GM18507 (cell line): ENCODE data around the gene ITGA11.

Experiments used
- DNase-seq: peaks from one replicate; pipeline ENCODE4 v3.0.0; 2011; ENCODE audit warnings: low read depth; ENCODE audit not compliant: insufficient read length; ENCODE audit errors: extremely low spot score
- FAIRE-seq: peaks from 2 replicates; lab custom pipeline; 2011; peaks lifted over from hg19 to GRCh38; lab: Jason Lieb, UNC

The ITGA11 gene

DNA sequence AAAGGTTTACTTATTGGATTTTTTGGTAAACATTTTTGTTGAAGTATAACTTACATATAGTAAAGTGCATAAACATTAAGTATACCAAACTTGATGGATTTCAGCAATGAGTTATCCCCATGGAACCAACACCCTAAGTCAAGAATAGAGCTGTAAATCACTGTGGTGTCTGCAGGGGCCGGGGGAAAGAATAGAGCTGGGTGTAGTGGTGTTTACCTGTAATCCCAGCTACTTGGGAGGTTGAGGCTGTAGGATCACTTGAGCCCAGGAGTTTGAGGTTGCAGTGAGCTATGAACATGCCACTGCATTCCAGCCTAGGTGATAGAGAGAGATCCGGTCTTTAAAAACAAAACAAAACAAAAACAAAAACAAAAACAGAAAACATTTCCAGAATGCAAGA, 167.7 kb downstream of the ITGA11 start:
- no peak for DNase-seq
- no peak for FAIRE-seq

GRCh38 chr15:68262514-68263356, 169.2 kb downstream of the ITGA11 start:
- DNase-seq (no peak), FAIRE-seq (no peak)

GRCh38 chr15:68261980-68262379, 170.0 kb downstream of the ITGA11 start:
- DNase-seq, result no peak
- FAIRE-seq, result no peak

GRCh38 chr15:68261241-68261640, 170.7 kb downstream of the ITGA11 start:
- DNase-seq (no peak), FAIRE-seq (no peak)

GRCh38 chr15:68259883-68260282, 172.1 kb downstream of the ITGA11 start:
- no peak for FAIRE-seq

GRCh38 chr15:68258692-68259091, 173.3 kb downstream of the ITGA11 start:
- DNase-seq (no peak), FAIRE-seq (no peak)

More at GRCh38 chr15:68259883-68260282, 172.1 kb downstream of the ITGA11 start:
- DNase-seq, result no peak

DNA sequence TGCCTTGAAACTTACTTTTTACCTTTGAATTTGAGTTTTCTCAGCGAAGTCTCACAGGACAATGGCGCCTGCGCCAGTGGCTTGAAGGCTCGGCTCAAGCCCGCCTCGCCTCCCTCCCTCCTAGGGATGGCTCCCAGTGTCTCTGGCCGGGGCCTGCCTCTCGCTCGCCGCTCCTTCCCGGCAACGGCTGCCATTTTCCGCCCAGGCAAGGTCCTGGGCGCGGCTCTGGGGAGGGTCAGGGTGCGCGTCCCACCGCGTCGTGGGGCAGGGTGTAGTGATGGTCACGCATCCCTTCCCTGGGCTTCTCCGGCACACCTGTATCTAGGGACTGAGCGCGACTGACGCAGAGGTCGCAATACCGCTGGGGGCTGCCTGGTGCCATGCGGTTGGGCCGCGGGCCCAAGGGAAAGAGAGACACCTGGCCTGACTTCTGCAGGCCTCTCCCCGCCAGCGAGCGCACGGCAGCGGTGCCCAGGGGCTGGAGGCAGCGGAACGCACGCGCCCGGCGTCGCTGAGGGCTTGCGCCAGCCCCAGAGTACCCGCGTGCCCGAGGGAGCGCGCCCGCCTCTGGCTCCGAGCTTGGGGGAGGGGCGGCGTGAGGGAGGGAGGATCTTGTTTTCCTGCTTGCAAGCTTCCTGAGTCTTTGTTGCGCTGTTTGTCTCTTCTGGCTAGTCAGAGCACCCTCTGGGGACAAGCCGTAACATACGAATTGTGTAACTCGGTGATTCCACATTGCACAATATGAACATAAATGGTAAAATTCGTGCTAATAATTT, 175.1 kb downstream of the ITGA11 start:
- no peak for DNase-seq
- FAIRE-seq, result no peak

DNA sequence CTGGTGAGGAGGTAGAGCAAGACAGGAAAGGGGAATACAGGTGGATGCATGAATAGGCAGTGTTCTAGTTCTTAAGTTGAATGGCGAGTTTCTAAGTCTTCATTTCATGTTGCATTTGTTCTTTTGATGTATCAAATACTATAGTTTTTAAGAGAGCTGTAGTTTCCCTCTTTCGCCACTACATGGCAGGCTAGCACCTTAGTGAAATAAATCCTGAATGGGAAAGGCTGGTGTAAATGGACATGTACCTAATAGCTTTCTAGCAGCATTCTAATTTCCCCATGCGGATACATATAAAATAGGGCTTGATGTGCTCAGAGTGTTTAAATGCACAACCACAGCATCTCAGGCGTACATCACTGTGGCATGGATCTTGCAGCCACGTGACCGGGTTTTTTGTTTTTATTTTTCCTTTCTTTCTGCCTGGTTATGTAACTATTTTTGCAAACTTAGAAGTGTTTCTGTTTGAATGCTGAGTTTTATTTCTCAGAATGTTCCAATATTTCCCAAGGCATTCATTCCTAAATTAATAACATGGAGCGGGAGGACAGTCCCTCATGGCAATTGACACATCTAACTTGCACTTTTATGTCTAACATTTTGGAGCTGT, 178.9 kb downstream of the ITGA11 start:
- FAIRE-seq, result peak; percentile 69

GRCh38 chr15:68249058-68249713, 182.8 kb downstream of the ITGA11 start:
- no peak for FAIRE-seq
- DNase-seq, result no peak

More for the DNA sequence above, 178.9 kb downstream of the ITGA11 start:
- DNase-seq, result peak; percentile 47
